NCI-H2029 treated with DMSO at 0.1 percent for 48 hours (cell line): Measurements from ENCODE around the gene IL1R1.

Source experiments
- DNase-seq: peaks from one replicate; lab custom pipeline; 2025; lab: John Stamatoyannopoulos, UW

The IL1R1 gene

GRCh38 chr2:102206666-102207341, 64.3 kb downstream of the IL1R1 start:
- DNase-seq = peak; percentile 6

- DNase-seq = no peak
These were observed 66.2 kb downstream of the IL1R1 start for GRCh38 chr2:102208774-102209173.

- no peak for DNase-seq
These were observed 66.9 kb downstream of the IL1R1 start for GRCh38 chr2:102209474-102209873.

- no peak for DNase-seq
These were observed 74.5 kb downstream of the IL1R1 start for GRCh38 chr2:102217032-102217431.

GRCh38 chr2:102224824-102225739, 82.5 kb downstream of the IL1R1 start:
- DNase-seq = no peak

GRCh38 chr2:102226171-102226570, 83.6 kb downstream of the IL1R1 start:
- no peak for DNase-seq

- DNase-seq = peak; percentile 68
These were observed 84.3 kb downstream of the IL1R1 start for GRCh38 chr2:102226612-102227391.

- no peak for DNase-seq
These were observed 86.7 kb downstream of the IL1R1 start for GRCh38 chr2:102229141-102229769.
